RWPE2 (cell line): Measurements from ENCODE around the gene NPHP1.
A peak's percentile ranks its signal among the peaks of the same experiment; 100 is the strongest.
"Not testable (repeated sequence)": the region's sequence is repeated elsewhere in the genome, so short reads cannot be mapped to it uniquely, and the experiment has no call there.

Experiments
- ATAC-seq: fragments of 200-7000 bp; cut with Tn5 transposase; 3 replicates; pipeline ENCODE4 v1.9.1; 2021; ENCODE audit warnings: low read depth
- DNase-seq: peaks from one replicate; pipeline ENCODE4 v3.0.0-alpha.2; 2020; ENCODE audit warnings: low spot score
- H3K27ac ChIP-seq: fragments of 450-650 bp; 2 replicates; pipeline ENCODE4 v1.5.1; 2017; ENCODE audit warnings: mild to moderate bottlenecking; ENCODE audit not compliant: poor library complexity, severe bottlenecking
- H3K27me3 ChIP-seq: fragments of 250-450 bp; sonication (Bioruptor Pico); 2 replicates; pipeline ENCODE4 v1.5.1; 2021; ENCODE audit warnings: mild to moderate bottlenecking, moderate library complexity; ENCODE audit not compliant: insufficient read depth, poor library complexity, severe bottlenecking
- H3K36me3 ChIP-seq: fragments of 250-450 bp; sonication (Bioruptor Pico); 2 replicates; pipeline ENCODE4 v1.5.1; 2020; ENCODE audit warnings: low read depth, mild to moderate bottlenecking, moderate library complexity
- H3K4me1 ChIP-seq: fragments of 250-450 bp; sonication (Bioruptor Pico); 2 replicates; pipeline ENCODE4 v1.5.1; 2021; ENCODE audit warnings: mild to moderate bottlenecking, moderate library complexity; ENCODE audit not compliant: insufficient read depth, poor library complexity, severe bottlenecking
- H3K4me3 ChIP-seq: fragments of 250-450 bp; sonication (Bioruptor Pico); 2 replicates; pipeline ENCODE4 v1.5.1; 2021; ENCODE audit warnings: mild to moderate bottlenecking, moderate library complexity; ENCODE audit not compliant: severe bottlenecking
- H3K9me3 ChIP-seq: fragments of 250-450 bp; sonication (Bioruptor Pico); 2 replicates; pipeline ENCODE4 v1.5.1; 2021; ENCODE audit warnings: mild to moderate bottlenecking, moderate library complexity; ENCODE audit not compliant: severe bottlenecking
- CTCF ChIP-seq: fragments of 450-650 bp; IDR thresholded peaks from one replicate; pipeline ENCODE4 v1.5.1; 2017; ENCODE audit warnings: mild to moderate bottlenecking, moderate library complexity; ENCODE audit not compliant: poor library complexity, severe bottlenecking

Gene NPHP1

DNA sequence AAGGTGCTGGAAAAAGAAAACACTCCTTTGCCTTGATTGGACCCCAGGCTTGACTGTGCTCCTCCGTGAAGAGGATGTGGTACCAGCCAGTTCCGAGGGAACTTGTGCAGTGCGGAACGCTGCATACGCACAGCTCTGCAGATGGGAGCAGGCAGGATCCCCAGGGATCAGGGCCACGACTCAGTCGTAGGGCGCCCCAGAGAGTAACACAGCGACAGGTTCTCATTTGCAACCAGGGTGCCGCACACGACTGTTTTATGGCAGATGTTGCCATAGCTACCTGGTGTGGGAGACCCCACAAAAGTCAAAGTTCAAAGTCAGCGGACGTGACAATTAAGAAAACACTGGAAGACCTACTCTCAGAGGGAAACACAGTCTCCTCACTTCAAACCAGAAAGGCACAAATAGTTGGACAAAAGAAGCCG is 90.0 kb downstream of the NPHP1 start:
- peak overlapping the region; percentile 45 for H3K4me3 ChIP-seq
- ATAC-seq: peak; percentile 64

DNA sequence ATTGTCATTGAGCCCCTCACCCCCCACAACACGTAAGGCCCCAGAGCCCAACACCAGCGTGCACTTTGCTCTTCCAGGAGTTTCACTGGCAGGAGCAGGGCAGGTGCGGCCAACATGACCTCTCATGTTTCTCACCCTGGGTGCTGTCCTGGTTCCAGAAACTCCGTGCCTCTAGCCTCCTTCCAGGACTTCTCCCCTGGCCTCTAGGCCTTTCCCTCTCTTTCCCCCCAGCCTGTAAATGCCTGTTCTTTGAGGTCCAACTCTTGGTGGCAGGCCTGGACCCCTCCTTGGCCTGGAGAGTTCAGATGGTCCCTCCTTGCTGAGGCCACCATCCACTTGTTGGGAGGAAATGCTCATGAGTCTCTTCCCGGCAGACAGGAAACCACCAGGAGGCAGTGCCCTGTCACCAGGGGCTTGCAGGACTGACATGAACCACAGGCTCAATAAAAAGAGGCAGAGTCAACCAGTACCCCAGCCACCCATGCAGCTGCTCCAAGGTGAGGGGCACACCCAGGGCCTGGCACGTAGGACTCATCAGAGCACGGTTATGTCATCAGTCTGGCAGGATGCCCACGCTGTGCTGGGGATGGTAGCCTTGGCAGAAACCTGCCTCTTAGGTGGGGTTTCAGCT is 90.7 kb downstream of the NPHP1 start:
- DNase-seq: peak; percentile 85

More for the DNA sequence above, 90.0 kb downstream of the NPHP1 start:
- Histone ChIP-seq H3K27ac (peak overlapping the region; percentile 79), H3K36me3 (peaks cover 17% of the 10 kb centered on the region), H3K4me1 (peaks cover 10% of the 10 kb centered on the region), H3K27me3 (no peaks in the 10 kb centered on the region), H3K9me3 (no peaks in the 10 kb centered on the region)
- no peak for TF ChIP-seq CTCF
- DNase-seq: no peak

DNA sequence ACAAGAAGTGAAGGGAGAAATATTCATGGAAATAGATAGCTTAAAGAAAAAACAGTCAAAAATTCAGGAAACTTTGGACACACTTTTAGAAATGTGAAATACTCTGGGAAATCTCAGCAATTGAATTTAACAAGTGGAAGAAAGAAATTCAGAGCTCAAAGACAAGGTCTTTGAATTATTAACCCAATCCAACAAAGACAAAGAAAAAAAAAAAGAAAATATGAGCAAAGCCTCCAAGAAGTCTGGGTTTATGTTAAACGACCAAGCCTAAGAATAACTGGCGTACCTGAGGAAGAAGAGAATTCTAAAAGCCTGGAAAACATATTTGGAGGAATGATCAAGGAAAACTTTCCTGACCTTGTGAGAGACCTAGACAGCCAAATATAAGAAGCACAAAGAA is 96.5 kb downstream of the NPHP1 start:
- H3K9me3 ChIP-seq, H3K27me3 ChIP-seq, H3K4me3 ChIP-seq, ATAC-seq, DNase-seq: not testable (repeated sequence)
- H3K36me3 ChIP-seq: peaks cover 28% of the 10 kb centered on the region
- H3K27ac ChIP-seq: peak overlapping the region; percentile 100
- peaks cover 51% of the 10 kb centered on the region for H3K4me1 ChIP-seq

More for the DNA sequence above, 90.7 kb downstream of the NPHP1 start:
- peaks cover 12% of the 10 kb centered on the region for H3K4me1 ChIP-seq
- H3K4me3 ChIP-seq: peak overlapping the region; percentile 45
- peak overlapping the region; percentile 79 for H3K27ac ChIP-seq
- ATAC-seq: peak; percentile 67
- H3K36me3 ChIP-seq: peaks cover 24% of the 10 kb centered on the region
- no peaks in the 10 kb centered on the region for H3K27me3 ChIP-seq
- TF ChIP-seq CTCF: peak; percentile 43
- H3K9me3 ChIP-seq: no peaks in the 10 kb centered on the region

DNA sequence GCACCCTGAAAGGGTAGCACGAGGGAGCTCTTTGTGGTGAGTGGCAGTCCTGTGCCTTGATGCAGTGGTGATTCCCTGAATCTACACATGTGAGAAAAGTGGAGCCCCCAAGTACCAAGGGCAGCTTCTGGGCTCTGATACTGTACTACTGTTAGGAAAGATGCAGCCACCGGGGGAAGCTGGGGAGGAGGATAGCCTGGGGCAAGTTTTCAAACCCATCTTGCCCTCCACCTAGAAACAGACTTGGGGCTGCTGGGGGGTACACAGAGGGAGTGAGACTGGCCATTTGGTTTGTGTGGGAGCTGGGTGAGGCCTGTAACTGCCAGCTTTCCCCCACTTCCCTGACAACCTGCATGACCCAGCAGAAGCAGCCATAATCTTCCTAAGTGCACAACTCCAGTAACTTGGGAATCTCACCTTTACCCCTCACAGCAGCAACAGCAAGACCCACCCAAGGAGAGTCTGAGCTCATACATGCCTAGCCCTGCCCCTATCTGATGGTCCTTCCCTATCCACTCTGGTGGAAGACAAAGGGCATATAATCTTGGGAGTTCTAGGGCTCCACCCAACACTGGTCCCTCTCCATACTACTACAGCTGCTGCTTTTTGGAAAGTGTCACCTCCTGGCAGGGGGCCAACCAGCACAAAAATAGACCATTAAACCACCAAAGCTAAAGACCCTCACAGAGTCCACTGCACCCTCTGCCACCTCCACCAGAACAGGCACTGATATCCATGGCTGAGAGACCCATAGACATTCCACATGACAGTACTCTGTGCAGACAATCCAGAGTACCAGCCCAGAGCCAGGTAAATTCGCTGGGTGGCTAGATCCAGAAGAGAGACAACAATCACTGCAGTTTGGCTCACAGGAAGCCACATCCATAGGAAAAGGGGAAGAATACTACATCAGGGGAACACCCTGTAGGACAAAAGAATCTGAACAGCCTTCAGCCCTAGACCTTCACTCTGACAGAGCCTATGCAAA is 97.4 kb downstream of the NPHP1 start:
- Histone ChIP-seq H3K9me3 (no peaks in the 10 kb centered on the region), H3K27ac (peak overlapping the region; percentile 100), H3K4me3 (no peak overlapping the region), H3K4me1 (peaks cover 55% of the 10 kb centered on the region), H3K27me3 (no peaks in the 10 kb centered on the region), H3K36me3 (peaks cover 25% of the 10 kb centered on the region)
- ATAC-seq: no peak
- no peak for DNase-seq
- no peak for TF ChIP-seq CTCF

DNA sequence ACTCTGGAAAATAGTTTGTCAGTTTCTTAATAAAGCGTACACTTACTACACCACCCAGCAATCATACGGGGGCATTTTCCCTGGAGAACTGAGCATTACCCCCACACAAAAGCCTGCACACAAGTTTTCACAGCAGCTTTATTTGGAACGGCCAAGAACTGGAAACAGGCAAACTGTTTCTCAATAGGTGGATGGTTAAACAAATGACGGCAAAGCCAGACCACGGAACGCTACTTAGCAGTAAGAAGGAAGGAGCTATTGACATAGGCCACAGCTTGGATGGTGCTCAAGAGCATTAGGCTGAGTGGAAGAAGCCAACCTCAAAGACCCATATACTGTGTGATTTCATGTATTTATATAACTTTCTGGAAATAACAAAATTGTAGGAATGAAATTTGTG is 98.2 kb downstream of the NPHP1 start:
- H3K4me3 ChIP-seq: no peak overlapping the region
- peaks cover 18% of the 10 kb centered on the region for H3K36me3 ChIP-seq
- H3K9me3 ChIP-seq: no peaks in the 10 kb centered on the region
- no peak for TF ChIP-seq CTCF
- ATAC-seq: peak; percentile 47
- H3K4me1 ChIP-seq: peaks cover 63% of the 10 kb centered on the region
- no peaks in the 10 kb centered on the region for H3K27me3 ChIP-seq
- peak overlapping the region; percentile 100 for H3K27ac ChIP-seq
- DNase-seq: no peak
